Spinal cord (tissue), 10 donors: ENCODE results near the gene CCDC74B. TPM values are rescaled to one million over a fixed set of nuclear protein-coding genes. Genes with fewer than 3 reads are reported as not detected.
"Not testable (repeated sequence)": the region's sequence is repeated elsewhere in the genome, so short reads cannot be mapped to it uniquely, and the experiment has no call there.

Experiments used
- DNase-seq, 6 donors: peaks; one replicate each; pipeline versions ENCODE4 v3.0.0 to v3.0.0-alpha.2; 2013 to 2015; ENCODE audit warnings: low spot score in 6 of 6, low read depth in 4 of 6
- H3K27ac ChIP-seq: one replicate; pipeline ENCODE4 v1.5.1; 2013; ENCODE audit warnings: low read depth, low read length, control low read depth
- H3K27me3 ChIP-seq: one replicate; pipeline ENCODE4 v1.6.1; 2013; ENCODE audit warnings: low read length; ENCODE audit not compliant: control insufficient read depth, insufficient read depth
- H3K36me3 ChIP-seq: one replicate; pipeline ENCODE4 v1.6.1; 2013; ENCODE audit warnings: low read length; ENCODE audit not compliant: control insufficient read depth, insufficient read depth
- H3K4me1 ChIP-seq: one replicate; pipeline ENCODE4 v1.6.1; 2013; ENCODE audit warnings: low read length; ENCODE audit not compliant: control insufficient read depth, insufficient read depth
- H3K4me3 ChIP-seq: one replicate; pipeline ENCODE4 v1.5.1; 2013; ENCODE audit warnings: low read depth, low read length, control low read depth
- H3K9me3 ChIP-seq: one replicate; pipeline ENCODE4 v1.6.1; 2013; ENCODE audit warnings: low read length; ENCODE audit not compliant: control insufficient read depth, insufficient read depth
- WGBS: methylation state at CpG from one replicate; pipeline ENCODE4 v1.1.5; 2013; ENCODE audit warnings: missing lambda C conversion rate; ENCODE audit not compliant: insufficient coverage; 5-methylcytosine and 5-hydroxymethylcytosine counted together
- polyA plus RNA-seq, 2 donors: library from polyadenylated mRNA; unstranded; fragments of 120-200 nt; gene quantifications; one replicate each; pipeline ENCODE4 v1.2.1, GENCODE V29; 2013; ENCODE audit not compliant: insufficient read length in 2 of 2
- total RNA-seq, 2 donors: library from RNA; depleted of rRNA in 1 of 2; stranded (reverse); fragments of 120-200 nt in 1 of 2; fragments of >200 nt in 1 of 2; gene quantifications; one replicate each; pipeline versions ENCODE4 v1.2.3 to v1.2.4, GENCODE V29; 2013 to 2014
- donor health status: healthy.

Gene CCDC74B
- total and polyA plus RNA-seq, 4 donors, result 6.4 to 23.8 (median 18.9) TPM

DNA sequence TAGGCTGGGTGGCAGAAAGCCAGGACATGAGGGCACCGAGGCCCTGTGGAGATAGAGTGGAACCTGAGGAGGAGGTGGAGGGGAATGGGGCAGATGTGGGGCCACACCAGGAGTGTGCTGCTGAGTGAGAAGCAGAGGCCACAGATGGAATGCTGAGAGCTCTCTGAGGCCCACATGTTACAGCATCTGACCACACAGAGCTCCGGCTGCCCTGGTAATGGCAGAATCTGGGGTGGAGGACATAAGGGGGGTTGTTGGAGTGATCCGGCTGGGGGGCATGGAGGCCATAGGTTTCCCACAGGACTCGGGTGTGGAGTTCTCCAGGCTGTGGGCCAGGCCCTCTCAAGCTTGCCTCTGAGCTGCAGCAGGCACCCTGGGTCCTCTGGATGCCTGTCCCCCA is 41.0 kb upstream of the CCDC74B start:
- no peaks in the 10 kb centered on the region for H3K9me3 ChIP-seq
- no peaks in the 10 kb centered on the region for H3K27me3 ChIP-seq
- no peak for DNase-seq
- peaks cover 21% of the 10 kb centered on the region for H3K4me1 ChIP-seq
- H3K4me3 ChIP-seq, result no peak overlapping the region
- 82% methylated on average over 3 of the region's 4 CpGs for WGBS
- peaks cover 37% of the 10 kb centered on the region for H3K36me3 ChIP-seq
- no peak overlapping the region for H3K27ac ChIP-seq

DNA sequence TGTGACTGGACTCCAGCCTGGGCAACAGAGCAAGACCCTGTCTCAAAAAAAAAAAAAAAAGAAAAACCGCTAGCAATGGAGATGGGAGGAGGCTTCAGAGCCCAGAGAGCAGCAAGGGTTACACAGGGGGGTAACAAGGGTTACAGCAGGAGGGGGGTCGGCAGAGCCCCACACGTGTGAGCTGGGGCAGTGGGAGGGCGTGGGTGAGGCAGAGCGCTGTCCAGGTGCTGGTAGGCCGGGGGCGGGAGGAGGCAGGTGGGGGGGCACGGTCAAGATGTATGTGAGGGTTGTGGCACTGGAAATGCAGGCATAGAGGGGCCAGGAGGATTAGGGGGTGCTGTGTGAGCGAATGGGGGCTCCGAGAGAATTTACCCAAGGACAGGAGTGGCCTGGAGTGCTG is 40.5 kb upstream of the CCDC74B start:
- 100% methylated on average over 2 of the region's 10 CpGs for WGBS
- no peak overlapping the region for H3K4me3 ChIP-seq
- H3K9me3 ChIP-seq, result no peaks in the 10 kb centered on the region
- H3K36me3 ChIP-seq, result peaks cover 35% of the 10 kb centered on the region
- no peak for DNase-seq
- peaks cover 25% of the 10 kb centered on the region for H3K4me1 ChIP-seq
- no peak overlapping the region for H3K27ac ChIP-seq
- H3K27me3 ChIP-seq, result no peaks in the 10 kb centered on the region

DNA sequence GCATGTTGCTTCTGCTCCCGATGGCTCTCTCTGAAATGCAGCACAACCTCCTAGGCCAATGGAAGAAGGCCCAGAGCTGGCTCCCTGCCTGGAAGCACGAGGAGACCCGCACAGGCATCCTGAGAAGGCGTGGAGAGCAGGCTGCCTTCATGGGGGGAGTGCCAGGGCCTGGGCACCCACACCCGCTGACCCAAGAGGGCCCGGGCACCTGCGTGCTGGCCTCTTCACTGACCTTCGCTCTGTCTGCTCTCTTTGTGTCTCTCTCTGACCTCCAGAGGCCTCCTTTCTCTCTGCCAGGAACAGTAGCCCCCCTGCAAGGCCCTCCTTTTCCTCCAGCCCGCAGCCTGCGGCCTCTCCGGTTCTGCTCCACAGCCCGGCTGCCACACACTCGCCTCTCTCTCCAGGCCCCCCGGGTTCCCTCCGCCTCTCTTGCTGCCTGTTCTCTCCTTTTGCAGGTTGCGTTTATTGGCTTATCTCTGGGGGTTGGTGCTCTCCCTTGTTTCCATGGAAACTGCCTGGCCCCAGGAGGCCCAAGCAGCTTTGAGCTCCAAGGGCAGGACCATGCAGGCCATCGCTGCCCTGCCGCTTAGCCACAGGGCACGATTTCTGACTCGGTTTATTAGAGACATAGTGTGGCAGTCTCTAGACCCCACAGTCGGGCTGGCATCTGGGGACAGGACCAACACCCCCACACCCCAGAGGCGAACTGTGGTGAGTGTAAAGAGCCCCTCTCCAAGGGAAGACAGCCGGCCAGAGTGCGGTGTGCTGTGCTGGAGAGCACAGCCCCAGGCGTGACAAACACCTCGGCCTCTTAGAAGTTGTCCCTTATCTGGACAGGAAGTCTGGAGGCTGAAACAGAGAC is 38.8 kb upstream of the CCDC74B start:
- Histone ChIP-seq H3K4me1 (peaks cover 31% of the 10 kb centered on the region), H3K36me3 (peaks cover 35% of the 10 kb centered on the region), H3K9me3 (no peaks in the 10 kb centered on the region), H3K27ac (no peak overlapping the region), H3K27me3 (no peaks in the 10 kb centered on the region), H3K4me3 (peak overlapping the region; percentile 33)
- WGBS, result 25% methylated on average over 21 of the region's 26 CpGs
- peak in 3 of 6 donors; percentile 29 to 81 (median 63) for DNase-seq

DNA sequence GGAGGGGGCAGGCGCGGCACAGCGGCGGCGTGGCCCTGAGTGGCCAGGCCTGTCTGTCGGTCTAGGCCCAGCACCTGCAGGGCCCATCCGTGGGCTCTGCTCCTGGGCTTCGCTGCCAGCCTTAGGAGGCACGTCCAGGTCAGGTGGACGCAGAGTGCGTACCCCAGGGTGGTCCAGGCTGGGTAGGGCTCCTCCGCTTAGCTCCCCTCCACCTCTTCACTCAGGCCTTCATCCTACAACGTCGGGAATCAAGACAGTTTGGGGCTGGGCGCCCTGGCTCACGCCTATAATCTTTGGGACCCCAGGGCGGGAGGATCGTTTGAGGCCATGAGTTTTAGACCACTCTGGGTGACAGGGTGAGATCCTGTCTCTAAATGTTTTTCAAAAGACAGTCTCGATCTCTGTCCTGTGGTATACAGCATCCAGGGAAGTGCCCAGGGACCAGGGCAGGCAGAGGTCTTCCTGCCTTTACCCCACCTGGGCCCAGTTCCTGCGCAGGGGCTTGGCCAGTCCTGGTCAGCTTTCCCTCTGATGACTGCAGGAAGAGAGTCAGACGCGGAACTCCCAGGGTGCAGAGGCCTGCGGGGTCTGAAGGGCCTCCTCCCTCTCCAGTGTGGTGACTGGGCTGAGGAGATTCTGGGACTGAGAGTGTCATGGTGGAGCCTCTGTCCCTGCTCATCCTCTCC is 38.1 kb upstream of the CCDC74B start:
- Histone ChIP-seq H3K27ac (peak overlapping the region; percentile 40), H3K36me3 (peaks cover 33% of the 10 kb centered on the region), H3K4me3 (peak overlapping the region; percentile 33), H3K4me1 (peaks cover 31% of the 10 kb centered on the region)
- DNase-seq, result peak in 2 of 6 donors; percentile 13 to 23
- 34% methylated on average over 18 of the region's 23 CpGs for WGBS
- H3K27me3 ChIP-seq, H3K9me3 ChIP-seq: not testable (repeated sequence)

DNA sequence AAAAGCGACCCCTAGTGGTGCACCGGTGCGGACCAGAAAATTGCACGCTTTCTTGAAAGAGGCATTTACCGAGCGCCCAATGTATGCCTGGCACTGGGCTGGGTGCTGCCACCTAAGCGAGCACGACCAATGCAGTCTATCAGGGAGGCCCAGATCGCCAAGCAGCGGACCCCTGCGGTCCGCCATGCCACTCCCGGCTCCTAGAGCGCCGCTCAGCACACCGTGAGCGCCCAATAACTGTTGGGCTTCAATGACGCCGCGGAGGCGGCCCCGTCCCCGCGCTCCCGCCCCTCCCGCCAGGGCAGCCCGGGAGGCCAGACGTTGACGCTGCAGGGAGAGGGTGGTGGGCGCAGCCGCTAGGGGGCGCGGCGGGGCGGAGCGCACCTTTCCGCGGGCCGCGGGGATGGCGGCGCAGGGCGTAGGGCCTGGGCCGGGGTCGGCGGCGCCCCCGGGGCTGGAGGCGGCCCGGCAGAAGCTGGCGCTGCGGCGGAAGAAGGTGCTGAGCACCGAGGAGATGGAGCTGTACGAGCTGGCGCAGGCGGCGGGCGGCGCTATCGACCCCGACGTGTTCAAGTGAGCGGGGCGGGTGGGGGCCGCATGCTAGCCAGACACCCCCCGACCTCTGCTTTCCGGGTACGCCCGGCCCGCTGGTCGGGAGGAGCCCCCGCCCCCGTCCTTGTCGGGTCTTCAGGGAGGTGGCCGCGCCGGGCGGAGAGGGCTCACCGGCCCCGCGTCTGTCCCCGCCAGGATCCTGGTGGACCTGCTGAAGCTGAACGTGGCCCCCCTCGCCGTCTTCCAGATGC is 37.2 kb upstream of the CCDC74B start, which contains the start of gene MZT2B:
TSS of gene MZT2B (plus strand) at position 383 of the 803 bp plus-strand sequence. CDS start at position 404, 21 bp downstream.
- H3K27me3 ChIP-seq, H3K9me3 ChIP-seq: not testable (repeated sequence)
- H3K36me3 ChIP-seq, result peaks cover 30% of the 10 kb centered on the region
- DNase-seq, result peak; percentile 64 to 95 (median 76)
- H3K4me1 ChIP-seq, result peaks cover 31% of the 10 kb centered on the region
- under 1% methylated on average over 70 of the region's 86 CpGs for WGBS
- H3K27ac ChIP-seq, result peak within 1 kb of the TSS; percentile 91
- peak within 1 kb of the TSS; percentile 82 for H3K4me3 ChIP-seq

DNA sequence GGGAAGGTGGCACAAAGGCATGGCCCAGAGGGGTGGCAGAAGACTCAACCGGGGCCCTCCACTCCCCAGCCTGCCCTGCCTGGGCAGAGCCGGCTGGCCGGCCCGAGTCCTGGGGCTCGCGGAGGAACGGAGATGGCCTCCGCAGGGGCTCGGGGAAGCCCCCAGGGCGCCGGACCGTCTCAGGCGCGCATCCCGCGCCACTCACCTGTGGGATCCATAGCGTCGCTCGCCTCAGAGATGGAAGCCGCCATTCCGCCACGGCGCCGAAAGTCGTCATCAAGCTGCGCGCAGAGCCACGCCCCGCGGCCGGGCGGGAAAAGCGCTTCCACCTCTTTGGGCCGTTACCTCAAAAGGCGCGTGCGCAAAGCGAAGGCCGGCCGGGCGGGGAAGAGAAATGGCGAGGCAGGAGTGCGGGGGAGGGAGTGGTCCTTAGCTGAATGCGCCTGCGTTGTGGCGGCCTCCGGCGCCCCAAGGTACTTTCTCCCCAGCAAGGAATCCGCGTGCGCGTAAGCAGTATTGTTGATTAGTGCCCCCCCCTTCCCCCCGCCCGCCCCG is 36.5 kb upstream of the CCDC74B start, which contains the start of gene SMPD4:
TSS of gene SMPD4 (minus strand) at position 278 of the 555 bp plus-strand sequence. CDS start 5,010 bp downstream, outside the sequence.
- H3K4me3 ChIP-seq, result peak within 1 kb of the TSS; percentile 82
- peak within 1 kb of the TSS; percentile 91 for H3K27ac ChIP-seq
- WGBS, result 0% methylated on average over 55 of the region's 55 CpGs
- no peaks in the 10 kb centered on the region for H3K27me3 ChIP-seq
- peak; percentile 86 to 100 (median 94) for DNase-seq
- no peaks in the 10 kb centered on the region for H3K9me3 ChIP-seq
- peaks cover 31% of the 10 kb centered on the region for H3K4me1 ChIP-seq
- H3K36me3 ChIP-seq, result peaks cover 30% of the 10 kb centered on the region

DNA sequence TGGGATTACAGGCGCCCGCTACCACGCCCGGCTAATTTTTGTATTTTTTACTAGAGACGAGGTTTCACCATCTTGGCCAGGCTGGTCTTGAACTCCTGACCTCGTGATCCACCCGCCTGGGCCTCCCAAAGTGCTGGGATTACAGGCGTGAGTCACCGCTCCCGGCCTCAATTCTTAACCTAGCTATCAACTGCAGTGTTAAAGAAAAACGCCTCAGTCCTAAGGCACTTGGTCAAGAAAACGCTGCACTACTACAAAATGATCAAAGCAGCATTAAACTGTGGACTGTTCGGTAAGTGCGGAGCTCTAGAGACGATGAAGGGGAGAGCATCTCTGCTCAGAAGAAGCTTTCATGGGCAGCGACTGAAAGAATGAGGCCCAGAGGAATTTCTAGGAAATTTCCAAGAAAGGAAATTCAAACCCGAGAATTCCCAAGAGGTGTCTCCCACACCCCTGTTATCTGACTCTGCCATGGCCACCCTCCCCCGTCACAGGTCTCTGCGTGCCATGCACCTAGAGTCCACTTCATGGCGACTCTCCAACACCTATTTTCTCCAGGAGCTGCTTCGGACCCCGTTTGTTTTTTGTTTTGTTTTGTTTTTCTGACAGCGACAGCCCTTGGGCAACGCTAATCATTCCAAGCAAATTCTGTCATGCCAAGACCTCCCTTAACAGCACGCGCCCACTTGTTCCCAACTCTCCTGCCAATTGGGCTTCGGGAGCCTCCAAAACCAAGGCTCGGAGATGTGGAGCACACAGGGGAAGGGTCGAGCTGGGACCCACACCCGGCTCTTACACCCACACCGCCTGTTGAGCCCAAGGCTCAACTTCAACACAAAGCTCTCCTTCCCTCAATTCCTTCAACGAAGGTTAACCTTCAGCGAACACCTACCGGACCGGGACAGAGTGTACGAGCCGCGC is 35.8 kb upstream of the CCDC74B start:
- not testable (repeated sequence) for H3K9me3 ChIP-seq, DNase-seq, H3K27me3 ChIP-seq
- H3K4me1 ChIP-seq, result peaks cover 31% of the 10 kb centered on the region
- H3K4me3 ChIP-seq, result peak overlapping the region; percentile 82
- WGBS, result 28% methylated on average over 33 of the region's 38 CpGs
- peak overlapping the region; percentile 25 for H3K27ac ChIP-seq
- H3K36me3 ChIP-seq, result peaks cover 25% of the 10 kb centered on the region

DNA sequence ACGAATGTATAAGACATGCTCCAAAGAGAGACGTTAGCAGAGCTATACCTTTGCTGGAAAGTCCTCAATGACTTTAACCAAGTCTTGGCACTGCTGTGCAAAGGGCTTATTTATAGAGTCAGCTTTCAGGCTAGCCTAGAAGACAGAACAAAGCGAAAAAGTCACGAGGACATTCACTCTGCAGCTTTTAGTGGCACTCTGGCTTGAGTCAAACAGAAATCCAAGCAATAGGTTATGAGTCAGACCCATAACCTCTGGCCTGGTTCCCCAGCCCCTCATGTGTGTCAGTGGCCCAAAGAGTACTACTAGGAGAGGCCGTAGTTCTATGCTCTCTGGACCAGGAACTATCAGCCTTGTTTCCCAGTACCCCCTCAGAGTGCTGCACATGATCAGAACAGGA is 30.0 kb upstream of the CCDC74B start:
- not testable (repeated sequence) for H3K4me3 ChIP-seq, H3K27me3 ChIP-seq, H3K27ac ChIP-seq, DNase-seq, H3K9me3 ChIP-seq, H3K4me1 ChIP-seq
- WGBS, result 96% methylated on average over 4 of the region's 5 CpGs
- H3K36me3 ChIP-seq, result peaks cover 45% of the 10 kb centered on the region
